Lower leg skin (tissue), 4 donors: ENCODE results near the gene CCDC149. TPM values are rescaled to one million over a fixed set of nuclear protein-coding genes. Genes with fewer than 3 reads are reported as not detected.

ENCODE experiments used
- DNase-seq, 2 donors: peaks; one replicate each; pipeline ENCODE4 v3.0.0-alpha.2; 2019; ENCODE audit warnings: low spot score in 2 of 2
- H3K4me3 ChIP-seq: fragments of 200-600 bp; sonication (generic); 2 replicates; pipeline ENCODE4 v1.5.1; 2017; ENCODE audit warnings: mild to moderate bottlenecking, low read depth; ENCODE audit not compliant: poor library complexity, severe bottlenecking
- CTCF ChIP-seq, 3 donors: fragments of 450-650 bp; IDR thresholded peaks; one replicate each; pipeline ENCODE4 v1.5.1; 2016; ENCODE audit warnings: antibody characterized with exemption in 3 of 3, mild to moderate bottlenecking in 3 of 3, moderate library complexity in 2 of 3
- POLR2A ChIP-seq, 2 donors: fragments of 450-650 bp; IDR thresholded peaks; one replicate each; pipeline ENCODE4 v1.6.1; 2016 to 2017; ENCODE audit warnings: antibody characterized with exemption in 2 of 2, mild to moderate bottlenecking in 1 of 2, moderate library complexity in 1 of 2
- WGBS, 2 donors: methylation state at CpG; one replicate each; pipeline ENCODE4 v1.1.5; 2018; 5-methylcytosine and 5-hydroxymethylcytosine counted together
- intact Hi-C: fragments of 100-400 bp; cut with DNase I; formaldehyde crosslinking; loops from one replicate; pipeline ENCODE4 v1.15.0; 2023; ENCODE audit warnings: low total_unique reads
- total RNA-seq, 4 donors: library from RNA; depleted of rRNA; stranded (reverse); fragments of >200 nt; gene quantifications; one replicate each; pipeline ENCODE4 v1.1.0, GENCODE V29; 2016

Gene CCDC149
- total RNA-seq, 4 donors from 2014 or later: 6.2 to 12.5 (median 11.2) TPM

- no peak for DNase-seq
- intact Hi-C loops: no loop called here
- H3K4me3 ChIP-seq: no peak overlapping the region
- TF ChIP-seq POLR2A (IDR thresholded peaks at IDR 0.05) (no peak), CTCF (IDR thresholded peaks at IDR 0.05) (no peak)
- 95 to 100% methylated on average over 5 of the region's 5 CpGs for WGBS, 2 donors
These were observed 66.1 kb downstream of the CCDC149 start for GRCh38 chr4:24846716-24847115.

- intact Hi-C loops: no loop called here
- no peak for DNase-seq
- 85 to 92% methylated on average over 5 of the region's 5 CpGs for WGBS, 2 donors
These were observed 66.9 kb downstream of the CCDC149 start for GRCh38 chr4:24845902-24846301.

GRCh38 chr4:24845132-24845531, 67.7 kb downstream of the CCDC149 start:
- no peak overlapping the region for H3K4me3 ChIP-seq
- DNase-seq: no peak
- 98% methylated on average over 8 of the region's 8 CpGs for WGBS, 2 donors
- intact Hi-C loops: no loop called here
- TF ChIP-seq POLR2A (IDR thresholded peaks at IDR 0.05) (no peak), CTCF (IDR thresholded peaks at IDR 0.05) (no peak)

More at GRCh38 chr4:24845902-24846301, 66.9 kb downstream of the CCDC149 start:
- TF ChIP-seq CTCF (IDR thresholded peaks at IDR 0.05) (no peak), POLR2A (IDR thresholded peaks at IDR 0.05) (no peak)
- H3K4me3 ChIP-seq: no peak overlapping the region

GRCh38 chr4:24843096-24843495, 69.7 kb downstream of the CCDC149 start:
- intact Hi-C loops: no loop called here

GRCh38 chr4:24842356-24842755, 70.5 kb downstream of the CCDC149 start:
- TF ChIP-seq POLR2A (IDR thresholded peaks at IDR 0.05) (no peak), CTCF (IDR thresholded peaks at IDR 0.05) (no peak)
- 61 to 82% methylated on average over 9 of the region's 9 CpGs for WGBS, 2 donors

More at GRCh38 chr4:24843096-24843495, 69.7 kb downstream of the CCDC149 start:
- no peak overlapping the region for H3K4me3 ChIP-seq
- WGBS, 2 donors: 73 to 77% methylated on average over 3 of the region's 3 CpGs
- no peak for DNase-seq
- no peak for TF ChIP-seq CTCF (IDR thresholded peaks at IDR 0.05)
- no peak for TF ChIP-seq POLR2A (IDR thresholded peaks at IDR 0.05)

GRCh38 chr4:24840826-24841543, 71.9 kb downstream of the CCDC149 start:
- TF ChIP-seq POLR2A (IDR thresholded peaks at IDR 0.05) (no peak), CTCF (IDR thresholded peaks at IDR 0.05) (no peak)
- H3K4me3 ChIP-seq: no peak overlapping the region
- intact Hi-C loops: no loop called here
- 55 to 61% methylated on average over 3 of the region's 3 CpGs for WGBS, 2 donors
- no peak for DNase-seq

More at GRCh38 chr4:24842356-24842755, 70.5 kb downstream of the CCDC149 start:
- intact Hi-C loops: no loop called here
- no peak for DNase-seq
- no peak overlapping the region for H3K4me3 ChIP-seq
